ENCODE results near the gene KDM6B.

The KDM6B gene

GRCh38 chr17:7836596-7837407, 2.8 kb downstream of the KDM6B start:
- H3K4me3 ChIP-seq (replicated peaks in 1 of 2; ENCODE audit: low read depth in 2 of 2, low read length in 2 of 2) = peak overlapping the region; percentile 77 to 90
- TF ChIP-seq, protein P1, sequence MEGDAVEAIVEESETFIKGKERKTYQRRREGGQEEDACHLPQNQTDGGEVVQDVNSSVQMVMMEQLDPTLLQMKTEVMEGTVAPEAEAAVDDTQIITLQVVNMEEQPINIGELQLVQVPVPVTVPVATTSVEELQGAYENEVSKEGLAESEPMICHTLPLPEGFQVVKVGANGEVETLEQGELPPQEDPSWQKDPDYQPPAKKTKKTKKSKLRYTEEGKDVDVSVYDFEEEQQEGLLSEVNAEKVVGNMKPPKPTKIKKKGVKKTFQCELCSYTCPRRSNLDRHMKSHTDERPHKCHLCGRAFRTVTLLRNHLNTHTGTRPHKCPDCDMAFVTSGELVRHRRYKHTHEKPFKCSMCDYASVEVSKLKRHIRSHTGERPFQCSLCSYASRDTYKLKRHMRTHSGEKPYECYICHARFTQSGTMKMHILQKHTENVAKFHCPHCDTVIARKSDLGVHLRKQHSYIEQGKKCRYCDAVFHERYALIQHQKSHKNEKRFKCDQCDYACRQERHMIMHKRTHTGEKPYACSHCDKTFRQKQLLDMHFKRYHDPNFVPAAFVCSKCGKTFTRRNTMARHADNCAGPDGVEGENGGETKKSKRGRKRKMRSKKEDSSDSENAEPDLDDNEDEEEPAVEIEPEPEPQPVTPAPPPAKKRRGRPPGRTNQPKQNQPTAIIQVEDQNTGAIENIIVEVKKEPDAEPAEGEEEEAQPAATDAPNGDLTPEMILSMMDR (IDR thresholded peaks at IDR 0.05; ENCODE audit: low read depth, low read length) = no peak
- peak; percentile 95 to 100 for DNase-seq (ENCODE audit: low read depth in 2 of 2)

GRCh38 chr17:7837408-7838088, 3.5 kb downstream of the KDM6B start:
- peak in 1 of 2 donors; percentile 13 for DNase-seq (ENCODE audit: low read depth in 2 of 2)
- peak overlapping the region; percentile 77 to 90 for H3K4me3 ChIP-seq (replicated peaks in 1 of 2; ENCODE audit: low read depth in 2 of 2, low read length in 2 of 2)
- TF ChIP-seq, protein P1 (IDR thresholded peaks at IDR 0.05; ENCODE audit: low read depth, low read length) = no peak

DNA sequence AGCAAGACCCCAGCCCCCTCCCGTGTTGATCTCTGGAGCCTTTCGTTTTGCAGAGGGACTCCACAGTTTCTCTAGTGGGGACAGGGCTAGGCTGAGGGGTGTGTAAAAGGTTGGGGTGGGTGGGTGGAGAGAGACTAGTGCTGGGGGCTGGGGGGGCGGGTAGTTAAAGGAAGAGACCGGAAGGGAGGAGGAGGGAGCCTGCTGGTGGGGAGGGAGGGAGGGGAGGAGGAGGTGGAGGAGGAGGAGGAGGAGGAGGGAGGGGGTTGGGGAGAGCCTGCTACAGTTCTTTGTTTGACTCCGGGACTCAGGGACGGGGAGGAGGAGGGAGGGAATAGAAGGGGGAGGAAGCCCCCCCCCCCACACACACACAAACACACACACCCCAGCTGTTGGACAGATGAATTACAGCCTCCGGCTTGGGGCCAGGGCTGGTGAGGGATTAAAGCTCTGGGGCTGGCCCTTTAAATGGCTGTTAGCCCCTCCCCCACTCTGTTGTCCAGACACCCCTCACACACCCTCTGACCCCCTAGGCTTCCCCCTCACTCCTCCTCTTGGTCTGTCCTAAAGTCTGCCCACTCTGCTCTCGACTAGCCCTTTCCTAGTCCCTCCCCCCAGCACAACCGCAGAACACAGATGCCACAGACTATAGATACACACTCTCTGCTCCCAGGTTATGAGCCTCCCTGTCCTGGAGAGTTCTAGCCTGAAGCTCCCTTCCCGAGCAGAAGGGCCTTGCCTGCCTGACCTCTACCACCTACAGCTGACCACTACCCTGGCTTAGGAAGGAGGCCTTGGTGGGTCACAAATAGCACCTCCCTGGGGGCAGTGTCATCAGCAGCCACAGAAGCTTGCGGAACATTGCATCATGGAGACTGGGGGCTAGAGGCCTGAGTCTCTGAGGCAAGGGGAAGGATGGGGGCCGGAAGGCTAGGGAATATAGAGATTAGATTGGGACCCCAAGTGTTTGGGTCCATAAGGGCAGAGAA, 4.4 kb downstream of the KDM6B start:
- peak overlapping the region; percentile 77 to 90 for H3K4me3 ChIP-seq (replicated peaks in 1 of 2; ENCODE audit: low read depth in 2 of 2, low read length in 2 of 2)
- DNase-seq (ENCODE audit: low read depth in 2 of 2) = peak; percentile 55 to 93
- TF ChIP-seq, protein P1 (IDR thresholded peaks at IDR 0.05; ENCODE audit: low read depth, low read length) = no peak

DNA sequence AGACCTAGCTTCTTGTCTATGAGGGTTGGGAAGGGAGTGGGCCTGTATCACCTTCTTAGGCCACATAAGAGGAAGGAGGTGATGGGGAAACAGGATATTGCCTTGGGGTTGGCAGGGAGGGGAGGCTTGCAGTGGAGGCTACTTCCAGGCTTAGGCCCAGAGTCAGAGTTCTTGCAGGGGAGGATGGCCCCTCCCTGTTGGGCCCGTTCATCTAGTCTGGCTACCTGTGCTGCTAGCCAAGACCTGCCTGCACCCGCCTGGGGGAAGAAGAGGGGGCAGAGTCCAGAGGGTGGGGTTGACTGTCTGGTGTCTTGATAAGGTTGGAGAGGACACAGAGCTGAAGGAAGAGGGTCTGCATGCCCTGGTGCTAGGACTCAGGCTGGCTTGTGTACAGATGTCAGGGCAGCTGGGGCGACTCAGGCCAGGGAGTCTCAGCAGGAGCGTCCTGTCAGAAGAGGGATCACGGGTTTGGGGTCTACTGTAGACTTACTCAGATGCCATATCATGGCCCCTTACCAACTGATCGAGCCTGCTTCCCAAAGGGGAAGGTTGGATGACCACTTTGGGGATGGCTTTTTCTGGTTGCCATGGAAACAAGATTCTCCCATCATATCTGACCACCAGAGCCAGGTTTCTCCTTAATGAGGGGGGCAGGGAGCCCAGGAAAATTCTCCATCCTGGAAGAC, 5.3 kb downstream of the KDM6B start:
- H3K4me3 ChIP-seq (replicated peaks in 1 of 2; ENCODE audit: low read depth in 2 of 2, low read length in 2 of 2) = peak overlapping the region; percentile 44 to 77
- peak in 1 of 2 donors; percentile 35 for DNase-seq (ENCODE audit: low read depth in 2 of 2)
- TF ChIP-seq, protein P1 (IDR thresholded peaks at IDR 0.05; ENCODE audit: low read depth, low read length) = no peak

- peak; percentile 36 to 60 for DNase-seq (ENCODE audit: low read depth in 2 of 2)
- no peak overlapping the region for H3K4me3 ChIP-seq (replicated peaks in 1 of 2; ENCODE audit: low read depth in 2 of 2, low read length in 2 of 2)
- TF ChIP-seq, protein P1 (IDR thresholded peaks at IDR 0.05; ENCODE audit: low read depth, low read length) = no peak
Measured at GRCh38 chr17:7839876-7840261, 5.9 kb downstream of the KDM6B start.

GRCh38 chr17:7840441-7840840, 6.4 kb downstream of the KDM6B start:
- no peak overlapping the region for H3K4me3 ChIP-seq (replicated peaks in 1 of 2; ENCODE audit: low read depth in 2 of 2, low read length in 2 of 2)
- no peak for DNase-seq (ENCODE audit: low read depth in 2 of 2)
- TF ChIP-seq, protein P1 (IDR thresholded peaks at IDR 0.05; ENCODE audit: low read depth, low read length) = no peak

All from cardiac fibroblast (primary cell).